ENCODE results near the gene CCDC7.

DNA sequence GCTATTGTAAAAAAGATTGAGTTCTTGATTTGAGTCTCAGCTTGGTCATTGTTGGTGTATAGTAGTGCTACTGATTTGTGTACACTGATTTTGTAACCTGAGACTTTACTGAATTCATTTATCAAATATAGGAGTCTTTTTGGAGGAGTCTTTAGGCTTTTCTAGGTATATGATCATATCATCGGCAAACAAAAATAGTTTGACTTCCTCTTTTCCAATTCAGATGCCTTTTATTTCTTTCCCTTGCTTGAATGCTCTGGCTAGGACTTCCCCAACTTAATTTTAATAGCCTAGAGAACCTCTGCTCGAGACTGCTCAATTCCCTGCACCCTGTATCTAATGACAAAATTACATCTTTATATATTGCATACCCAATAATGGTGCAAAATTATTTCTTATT is 154.4 kb downstream of the CCDC7 start:
- TF ChIP-seq CTCF (IDR thresholded peaks at IDR 0.05), result no peak
- TF ChIP-seq POLR2A (IDR thresholded peaks at IDR 0.05), result no peak

Data from adrenal gland (tissue), 5 donors.